Fibroblast of villous mesenchyme (primary cell): Measurements from ENCODE around the gene CAMTA2. TPM values are rescaled to one million over a fixed set of nuclear protein-coding genes. Genes with fewer than 3 reads are reported as not detected.

Source experiments
- DNase-seq: peaks from one replicate; pipeline ENCODE4 v3.0.0-alpha.2; 2010; ENCODE audit warnings: low read depth
- H3K4me3 ChIP-seq: 2 replicates; pipeline ENCODE4 v1.5.1; 2011; ENCODE audit warnings: low read depth, mild to moderate bottlenecking, low read length
- small RNA-seq: library from RNA; depleted of rRNA; stranded (forward); fragments of <200 nt; gene quantifications from one replicate; pipeline ENCODE3, GENCODE V24; 2012
- total RNA-seq: library from RNA; depleted of rRNA; stranded (reverse); fragments of >200 nt; gene quantifications from 2 replicates; pipeline ENCODE4 v1.2.3, GENCODE V29; 2012
- TF ChIP-seq, protein P1 (sequence below): IDR thresholded peaks from 2 replicates; pipeline ENCODE4 v1.5.1; 2012; ENCODE audit warnings: low read depth, mild to moderate bottlenecking, low read length; ENCODE audit not compliant: insufficient read depth

The CAMTA2 gene
- total RNA-seq, 1 donor, result 15.1 TPM

DNA sequence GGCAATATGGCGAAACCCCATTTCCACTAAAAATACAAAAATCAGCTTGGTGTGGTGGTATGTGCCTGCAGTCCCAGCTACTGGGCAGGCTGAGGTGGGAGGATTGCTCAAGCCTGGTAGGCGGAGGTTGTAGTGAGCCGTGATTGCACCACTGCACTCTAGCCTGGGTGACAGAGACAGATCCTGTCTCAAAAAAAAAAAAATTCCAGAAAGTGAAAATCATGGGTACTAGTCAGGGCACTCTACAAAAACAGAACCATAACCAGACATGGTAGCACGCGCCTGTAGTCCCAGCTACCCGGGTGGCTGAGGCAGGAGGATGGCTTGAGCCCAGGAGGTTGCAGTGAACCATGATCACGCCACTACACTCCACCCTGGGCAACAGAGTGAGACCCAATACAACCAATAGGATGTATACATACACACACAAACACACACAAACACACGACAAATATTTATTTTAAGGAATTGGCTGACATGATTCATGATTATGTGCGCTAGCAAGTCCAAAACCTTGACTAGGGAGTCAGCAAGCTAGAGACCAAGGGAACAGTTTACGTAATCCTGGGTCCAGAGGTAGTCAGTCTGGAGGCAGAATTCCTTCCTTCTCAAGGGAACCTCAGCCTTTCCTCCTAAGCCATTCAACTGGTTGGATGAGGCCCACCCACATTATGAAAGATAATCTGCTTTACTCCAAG is 67.0 kb downstream of the CAMTA2 start:
- no peak overlapping the region for H3K4me3 ChIP-seq
- DNase-seq, result peak; percentile 80
- TF ChIP-seq, protein P1, sequence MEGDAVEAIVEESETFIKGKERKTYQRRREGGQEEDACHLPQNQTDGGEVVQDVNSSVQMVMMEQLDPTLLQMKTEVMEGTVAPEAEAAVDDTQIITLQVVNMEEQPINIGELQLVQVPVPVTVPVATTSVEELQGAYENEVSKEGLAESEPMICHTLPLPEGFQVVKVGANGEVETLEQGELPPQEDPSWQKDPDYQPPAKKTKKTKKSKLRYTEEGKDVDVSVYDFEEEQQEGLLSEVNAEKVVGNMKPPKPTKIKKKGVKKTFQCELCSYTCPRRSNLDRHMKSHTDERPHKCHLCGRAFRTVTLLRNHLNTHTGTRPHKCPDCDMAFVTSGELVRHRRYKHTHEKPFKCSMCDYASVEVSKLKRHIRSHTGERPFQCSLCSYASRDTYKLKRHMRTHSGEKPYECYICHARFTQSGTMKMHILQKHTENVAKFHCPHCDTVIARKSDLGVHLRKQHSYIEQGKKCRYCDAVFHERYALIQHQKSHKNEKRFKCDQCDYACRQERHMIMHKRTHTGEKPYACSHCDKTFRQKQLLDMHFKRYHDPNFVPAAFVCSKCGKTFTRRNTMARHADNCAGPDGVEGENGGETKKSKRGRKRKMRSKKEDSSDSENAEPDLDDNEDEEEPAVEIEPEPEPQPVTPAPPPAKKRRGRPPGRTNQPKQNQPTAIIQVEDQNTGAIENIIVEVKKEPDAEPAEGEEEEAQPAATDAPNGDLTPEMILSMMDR, result no peak

- TF ChIP-seq, protein P1, result no peak
- no peak overlapping the region for H3K4me3 ChIP-seq
- DNase-seq, result peak; percentile 16
These were observed 67.9 kb downstream of the CAMTA2 start for GRCh38 chr17:4919511-4920047.

Small RNA genes within 50 kb of the gene (small RNA-seq; reads per million reads assigned to genes)
- gene MIR6864, result not detected
- gene MIR6865, result not detected

Other genes starting within 250 kb of the CAMTA2 start
- not detected in 2 replicates for gene ZMYND15, start 247.8 kb downstream of the CAMTA2 start, total RNA-seq
- 0.64 and 0.86 TPM in 2 replicates for gene CXCL16, start 247.7 kb downstream of the CAMTA2 start, total RNA-seq
- gene TM4SF5, start 215.8 kb downstream of the CAMTA2 start, total RNA-seq, result not detected in 2 replicates
- gene VMO1, start 201.3 kb downstream of the CAMTA2 start, total RNA-seq, result 0.64 TPM in 1 of 2 replicates, not detected in the other
- gene GLTPD2, start 198.7 kb downstream of the CAMTA2 start, total RNA-seq, result not detected in 2 replicates
- 149 and 157 TPM in 2 replicates for gene PSMB6, start 191.5 kb downstream of the CAMTA2 start, total RNA-seq
- gene PLD2, start 180.5 kb downstream of the CAMTA2 start, total RNA-seq, result 11.7 and 13.9 TPM in 2 replicates
- gene MINK1, start 154.3 kb downstream of the CAMTA2 start, total RNA-seq, result 21.6 and 38.0 TPM in 2 replicates
- gene C17orf107, start 88.1 kb downstream of the CAMTA2 start, total RNA-seq, result 3.5 and 3.9 TPM in 2 replicates
- under 0.01 and 0.32 TPM in 2 replicates for gene CHRNE, start 84.6 kb downstream of the CAMTA2 start, total RNA-seq
- gene GP1BA, start 55.4 kb downstream of the CAMTA2 start, total RNA-seq, result not detected in 2 replicates
- 51.8 and 64.7 TPM in 2 replicates for gene SLC25A11, start 47.6 kb downstream of the CAMTA2 start, total RNA-seq
- gene RNF167, start 47.4 kb downstream of the CAMTA2 start, total RNA-seq, result 26.4 and 34.5 TPM in 2 replicates
- 581 and 784 TPM in 2 replicates for gene PFN1, start 39.1 kb downstream of the CAMTA2 start, total RNA-seq
- 2.6 and 7.4 TPM in 2 replicates for gene ENO3, start 36.6 kb downstream of the CAMTA2 start, total RNA-seq
- gene SPAG7, start 19.9 kb downstream of the CAMTA2 start, total RNA-seq, result 34.5 and 39.0 TPM in 2 replicates
- 0.97 and 1.3 TPM in 2 replicates for gene INCA1, start 9.8 kb upstream of the CAMTA2 start, total RNA-seq
- 50.6 and 56.6 TPM in 2 replicates for gene KIF1C, start 10.3 kb upstream of the CAMTA2 start, total RNA-seq
- gene SLC52A1, start 47.8 kb upstream of the CAMTA2 start, total RNA-seq, result under 0.01 and 0.43 TPM in 2 replicates
- 1.6 and 2.2 TPM in 2 replicates for gene ZFP3, start 90.8 kb upstream of the CAMTA2 start, total RNA-seq
- gene ZNF232, start 124.2 kb upstream of the CAMTA2 start, total RNA-seq, result 4.5 and 5.2 TPM in 2 replicates
- not detected in 2 replicates for gene USP6, start 128.4 kb upstream of the CAMTA2 start, total RNA-seq
- gene ZNF594, start 204.2 kb upstream of the CAMTA2 start, total RNA-seq, result 10.3 and 11.7 TPM in 2 replicates
- not detected in 2 replicates for gene SCIMP, start 247.2 kb upstream of the CAMTA2 start, total RNA-seq